Panc1 (cell line): ENCODE results near the gene HOXB5. TPM values are rescaled to one million over a fixed set of nuclear protein-coding genes. Genes with fewer than 3 reads are reported as not detected.
A peak's percentile ranks its signal among the peaks of the same experiment; 100 is the strongest.

ENCODE experiments used
- ATAC-seq: fragments of 200-7000 bp; cut with Tn5 transposase; 2 replicates; pipeline ENCODE4 v1.9.1; 2020; ENCODE audit warnings: mild to moderate bottlenecking, moderate library complexity
- BruUV-seq: library from RNA; stranded (reverse); fragments of 400-500 nt; replicated peaks from 2 replicates; lab custom pipeline; 2021; lab: Mats Ljungman, UMichigan
- CTCF ChIA-PET: fragments of 300-600 bp; sonication (Branson Sonifier 250); formaldehyde crosslinking; loops from one replicate; lab custom pipeline; 2022; ENCODE audit warnings: antibody characterized with exemption; lab: Charles Lee
- POLR2A ChIA-PET: fragments of 300-600 bp; sonication (Branson Sonifier 250); formaldehyde crosslinking; loops from one replicate; lab custom pipeline; 2022; ENCODE audit warnings: antibody characterized with exemption; lab: Charles Lee
- DNase-seq: peaks from one replicate; pipeline ENCODE4 v3.0.0-alpha.2; 2010; ENCODE audit warnings: low read depth, low spot score
- H3K27ac ChIP-seq: 2 replicates; pipeline ENCODE4 v1.5.1; 2011; ENCODE audit warnings: mild to moderate bottlenecking, low read length, inconsistent platforms
- H3K27me3 ChIP-seq: fragments of 200-500 bp; sonication (Bioruptor generic); 2 replicates; pipeline ENCODE4 v1.6.0; 2014; ENCODE audit warnings: low read length, inconsistent platforms; ENCODE audit not compliant: control insufficient read depth, insufficient read depth
- H3K36me3 ChIP-seq: fragments of 200-500 bp; sonication (Bioruptor generic); 2 replicates; pipeline ENCODE4 v1.5.1; 2014; ENCODE audit warnings: inconsistent platforms, mild to moderate bottlenecking, low read length, moderate library complexity; ENCODE audit not compliant: control insufficient read depth, insufficient read depth
- H3K4me1 ChIP-seq: 2 replicates; pipeline ENCODE4 v1.5.1; 2011; ENCODE audit warnings: inconsistent platforms, mild to moderate bottlenecking, low read length, moderate library complexity; ENCODE audit not compliant: control insufficient read depth, insufficient read depth
- H3K4me3 ChIP-seq, 2 experiments: 2 replicates each; pipeline ENCODE4 v1.5.1; 2011 to 2012; ENCODE audit warnings: low read depth in 2 of 2, low read length in 2 of 2, mild to moderate bottlenecking in 2 of 2, inconsistent platforms in 1 of 2, moderate library complexity in 1 of 2
- H3K9me3 ChIP-seq: fragments of 200-500 bp; sonication (Bioruptor generic); 2 replicates; pipeline ENCODE4 v1.5.1; 2014; ENCODE audit warnings: low read depth, mild to moderate bottlenecking, inconsistent platforms, low read length, moderate library complexity; ENCODE audit not compliant: control insufficient read depth, insufficient read depth
- CTCF ChIP-seq: fragments of 450-650 bp; IDR thresholded peaks from 2 replicates; pipeline ENCODE4 v1.5.1; 2017; ENCODE audit warnings: mild to moderate bottlenecking
- POLR2AphosphoS5 ChIP-seq: IDR thresholded peaks from 2 replicates; pipeline ENCODE4 v1.6.1; 2012; ENCODE audit warnings: mild to moderate bottlenecking, low read depth, low read length, moderate library complexity
- REST ChIP-seq, 2 experiments: IDR thresholded peaks; 2 replicates each; pipeline ENCODE4 v1.6.1; 2011 to 2012; ENCODE audit warnings: low read depth in 2 of 2, control low read depth in 1 of 2, low read length in 1 of 2, mild to moderate bottlenecking in 1 of 2, moderate library complexity in 1 of 2; ENCODE audit not compliant: insufficient read depth in 1 of 2
- SIN3A ChIP-seq: IDR thresholded peaks from 2 replicates; pipeline ENCODE4 v1.6.1; 2012; ENCODE audit warnings: low read depth, mild to moderate bottlenecking, low read length, moderate library complexity, borderline replicate concordance; ENCODE audit not compliant: insufficient read depth
- TCF7L2 ChIP-seq: IDR thresholded peaks from 2 replicates; pipeline ENCODE4 v1.6.1; 2011; ENCODE audit warnings: mild to moderate bottlenecking, low read depth, low read length, inconsistent platforms
- in situ Hi-C: cut with HindIII; loops from 2 replicates; pipeline ENCODE4 v1.10.0; 2016; ENCODE audit warnings: low sequenced_read_pairs, low pct_unique_long_range_greater_than_20kb
- intact Hi-C: fragments of 100-400 bp; cut with micrococcal nuclease; formaldehyde crosslinking; loops from one replicate; pipeline ENCODE4 v1.10.0; 2022; ENCODE audit not compliant: unreplicated experiment
- total RNA-seq: library from RNA; stranded (reverse); gene quantifications from one replicate; pipeline ENCODE4 v1.2.1, GENCODE V29; 2021; ENCODE audit not compliant: unreplicated experiment

HOXB5 gene
- total RNA-seq, 1 experiment from 2014 or later = 67.2 TPM

GRCh38 chr17:48598736-48599135 is 5.2 kb upstream of the HOXB5 start:
- CTCF ChIA-PET = interaction anchor here (0.6 to 1.3 kb wide), 2 partner anchors 18 to 146 kb away, joined by 3 read pairs; no protein-coding TSS in a partner anchor
- Histone ChIP-seq H3K27me3 (no peaks in the 10 kb centered on the region), H3K4me1 (peaks cover 43% of the 10 kb centered on the region), H3K36me3 (no peaks in the 10 kb centered on the region; the same call in none of the 2 replicates), H3K9me3 (no peaks in the 10 kb centered on the region), H3K4me3 (peak overlapping the region; percentile 70 to 99), H3K27ac (peak overlapping the region; percentile 99)
- in situ Hi-C loops (no loop called here), intact Hi-C loops (no loop called here)
- TF ChIP-seq TCF7L2 (peak; percentile 36; the same call in 1 of the 2 replicates), CTCF (no peak)
- DNase-seq (no peak), ATAC-seq (no peak)
- BruUV-seq = no TSS peak
- POLR2A ChIA-PET = interaction anchor here (0.6 to 2.1 kb wide), 4 partner anchors 10 to 342 kb away, joined by 7 to 13 read pairs (median 10); partner anchors contain the start of gene HOXB8

- intact Hi-C loops = no loop called here
- CTCF ChIA-PET = no interaction called here
- no peaks in the 10 kb centered on the region; the same call in 1 of the 2 replicates for H3K36me3 ChIP-seq
- H3K27me3 ChIP-seq = no peaks in the 10 kb centered on the region
- no peak for DNase-seq
- in situ Hi-C loops = no loop called here
- peak; percentile 17 for ATAC-seq
- H3K4me1 ChIP-seq = peaks cover 48% of the 10 kb centered on the region
- peak; percentile 51; the same call in 1 of the 2 replicates for TF ChIP-seq TCF7L2
- TF ChIP-seq REST (IDR thresholded peaks at IDR 0.05; ENCODE audit: insufficient read depth in 1 of 2, low read depth in 2 of 2, low read length in 1 of 2) = no peak
- peak; percentile 71; the same call in 1 of the 2 replicates for TF ChIP-seq SIN3A
- TF ChIP-seq POLR2AphosphoS5 = peak; percentile 94
- H3K27ac ChIP-seq = peak overlapping the region; percentile 99
- peak overlapping the region; percentile 70 to 99 for H3K4me3 ChIP-seq
- POLR2A ChIA-PET = interaction anchor here (0.6 to 2.1 kb wide), 5 partner anchors 9 to 541 kb away, joined by 3 to 13 read pairs (median 7); partner anchors contain the start of gene HOXB8
- BruUV-seq = no TSS peak
- no peaks in the 10 kb centered on the region for H3K9me3 ChIP-seq
Measured at GRCh38 chr17:48597778-48598631, 4.4 kb upstream of the HOXB5 start.
